Measurements from ENCODE around the gene LCP2. TPM values are rescaled to one million over a fixed set of nuclear protein-coding genes. Genes with fewer than 3 reads are reported as not detected.
A peak's percentile ranks its signal among the peaks of the same experiment; 100 is the strongest.

Gene LCP2
- total RNA-seq, 1 donor from 2014 or later: 6.7 TPM

- DNase-seq (no peak), ATAC-seq (ENCODE audit: poor library complexity) (no peak)
- intact Hi-C loops (cut with DNase I): no loop called here
Measured at GRCh38 chr5:170235876-170236864, 61.4 kb downstream of the LCP2 start.

DNA sequence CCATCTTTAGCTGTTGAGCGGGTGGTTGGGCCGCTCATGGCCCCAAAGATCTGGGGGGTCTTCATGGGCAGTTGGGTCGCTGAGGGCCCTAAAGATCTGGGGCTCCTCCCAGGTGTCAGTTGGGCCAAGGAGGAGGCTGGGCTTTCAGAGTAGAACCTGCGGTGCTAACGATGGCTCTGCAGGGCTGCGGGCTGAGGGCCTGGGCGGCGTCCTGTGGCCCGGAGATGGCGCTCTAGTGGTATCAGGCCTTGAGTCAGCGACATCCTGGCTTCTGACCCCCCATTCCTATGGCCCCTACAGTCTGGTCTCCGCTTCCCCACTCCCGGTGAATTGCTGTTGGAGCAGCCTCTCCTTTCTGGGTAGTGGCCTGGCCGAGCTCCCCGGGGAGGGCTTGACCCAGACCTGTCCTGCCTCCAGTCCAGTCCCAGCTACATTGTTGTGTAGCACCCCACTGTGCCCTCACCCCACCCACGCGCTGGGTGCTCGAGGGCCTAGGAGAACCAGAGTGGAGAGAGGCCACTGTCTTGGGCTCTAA lies 64.2 kb downstream of the LCP2 start:
- DNase-seq: no peak
- intact Hi-C loops (cut with DNase I): no loop called here

GRCh38 chr5:170232786-170233185 lies 64.8 kb downstream of the LCP2 start, which contains the start of gene C5orf58:
Gene C5orf58, plus strand, starts transcription at chr5:170232985. Its CDS starts 1,992 bp downstream, at chr5:170234977.
- ATAC-seq (ENCODE audit: poor library complexity): no peak
- intact Hi-C loops (cut with DNase I): no loop called here
- no peak for DNase-seq

More for the DNA sequence above, 64.2 kb downstream of the LCP2 start:
- no peak for ATAC-seq (ENCODE audit: poor library complexity)

GRCh38 chr5:170228762-170229435 lies 68.7 kb downstream of the LCP2 start:
- intact Hi-C loops (cut with DNase I): loop anchor here (5.0 kb wide), 1 partner anchor 193 kb away; no protein-coding TSS in a partner anchor
- no peak for DNase-seq
- no peak for ATAC-seq (ENCODE audit: poor library complexity)

- peak; percentile 64 for ATAC-seq (ENCODE audit: poor library complexity)
- intact Hi-C loops (cut with DNase I): loop anchor here (5.0 kb wide), 1 partner anchor 196 kb away; no protein-coding TSS in a partner anchor
- no peak for DNase-seq
Measured at GRCh38 chr5:170226661-170227060, 70.9 kb downstream of the LCP2 start.

DNA sequence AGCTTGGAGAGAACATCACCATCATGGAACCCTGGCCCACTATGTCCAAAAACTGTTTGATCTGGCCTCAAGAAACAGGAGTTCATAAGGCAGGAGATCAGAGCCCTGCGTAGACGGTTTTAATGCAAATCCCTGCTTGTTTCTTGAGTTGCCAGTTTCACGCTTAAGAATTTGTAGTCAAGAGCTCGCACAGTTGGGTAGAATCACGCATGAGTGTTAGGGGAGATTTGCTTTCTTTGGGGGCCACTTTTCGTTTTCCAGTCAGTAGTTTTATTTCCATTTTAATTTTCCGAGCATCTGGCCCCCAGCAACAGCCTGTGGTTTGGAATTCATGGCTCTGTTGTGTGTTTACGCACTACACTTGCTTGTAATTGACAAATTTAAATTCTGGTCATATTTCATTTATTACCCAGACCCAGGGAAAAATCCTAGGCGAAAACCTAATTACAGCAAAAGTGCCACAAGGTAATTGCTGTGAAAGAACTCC lies 71.4 kb downstream of the LCP2 start:
- no peak for DNase-seq
- intact Hi-C loops (cut with DNase I): loop anchor here (5.0 kb wide), 1 partner anchor 196 kb away; no protein-coding TSS in a partner anchor
- ATAC-seq (ENCODE audit: poor library complexity): no peak

DNA sequence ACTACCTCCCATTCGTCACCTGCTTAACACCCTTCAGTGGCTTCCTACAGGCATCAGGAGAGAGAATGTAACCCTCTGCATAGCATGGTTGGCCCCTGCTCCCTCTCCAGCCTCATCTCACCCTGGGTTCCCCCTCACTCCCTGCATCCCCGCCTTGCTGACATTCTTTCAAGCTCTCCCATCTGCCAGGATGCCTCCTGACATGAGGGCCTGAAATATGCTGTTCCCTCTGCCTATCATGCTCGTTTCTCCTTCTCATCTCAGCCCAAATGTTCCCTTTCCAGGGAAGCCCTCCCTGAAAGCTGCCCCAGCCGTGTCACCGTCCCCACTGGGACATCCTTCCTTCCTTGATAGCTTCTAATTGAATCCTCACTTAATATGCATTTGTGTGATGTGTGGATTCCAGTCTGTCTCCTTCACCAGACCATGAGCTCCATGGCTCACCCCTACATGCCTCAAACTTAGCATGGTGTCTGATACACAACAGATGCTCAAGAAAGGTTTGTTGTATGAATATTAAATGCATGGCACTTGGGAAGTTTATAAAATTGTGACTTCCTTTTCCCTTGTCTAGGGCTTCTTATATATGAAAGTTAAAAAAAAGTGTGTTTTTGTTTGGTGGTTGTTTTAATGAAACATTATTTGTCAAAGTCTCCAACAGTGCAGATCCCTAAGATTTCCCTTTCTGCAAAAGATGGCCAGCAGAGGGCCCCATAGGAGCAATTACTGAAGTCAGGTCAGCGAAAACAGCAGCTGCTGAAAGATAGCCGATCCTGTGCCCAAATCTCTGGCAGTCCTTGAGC lies 72.0 kb downstream of the LCP2 start:
- DNase-seq: peak; percentile 79
- ATAC-seq (ENCODE audit: poor library complexity): peak; percentile 79
- intact Hi-C loops (cut with DNase I): loop anchor here (5.0 kb wide), 1 partner anchor 197 kb away; no protein-coding TSS in a partner anchor

- no peak for DNase-seq
- intact Hi-C loops (cut with DNase I): no loop called here
- ATAC-seq (ENCODE audit: poor library complexity): no peak
Measured at GRCh38 chr5:170223906-170224305, 73.7 kb downstream of the LCP2 start.

DNA sequence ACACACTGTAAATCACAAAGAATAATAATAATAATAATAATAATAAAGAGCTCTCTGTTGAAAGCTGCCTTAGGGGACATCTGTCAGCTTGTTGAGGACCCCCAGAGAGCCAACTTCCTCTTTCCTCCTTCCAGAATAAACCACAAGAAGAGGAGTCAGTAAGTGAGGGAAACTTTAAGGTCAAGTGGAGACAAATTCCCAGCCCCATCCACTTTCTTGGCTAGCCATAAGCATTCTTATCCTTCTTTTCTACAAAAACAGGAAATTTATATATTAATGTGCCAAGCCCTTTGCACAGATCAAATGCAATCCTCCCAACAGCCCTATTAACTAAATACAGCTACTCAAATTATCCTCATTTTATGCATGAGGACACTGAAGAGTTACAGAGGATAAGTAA lies 74.2 kb downstream of the LCP2 start:
- ATAC-seq (ENCODE audit: poor library complexity) (peak; percentile 50), DNase-seq (no peak)
- intact Hi-C loops (cut with DNase I): no loop called here

GRCh38 chr5:170221327-170221741 lies 76.2 kb downstream of the LCP2 start:
- intact Hi-C loops (cut with DNase I): no loop called here
- ATAC-seq (ENCODE audit: poor library complexity): peak; percentile 49
- DNase-seq: no peak

DNA sequence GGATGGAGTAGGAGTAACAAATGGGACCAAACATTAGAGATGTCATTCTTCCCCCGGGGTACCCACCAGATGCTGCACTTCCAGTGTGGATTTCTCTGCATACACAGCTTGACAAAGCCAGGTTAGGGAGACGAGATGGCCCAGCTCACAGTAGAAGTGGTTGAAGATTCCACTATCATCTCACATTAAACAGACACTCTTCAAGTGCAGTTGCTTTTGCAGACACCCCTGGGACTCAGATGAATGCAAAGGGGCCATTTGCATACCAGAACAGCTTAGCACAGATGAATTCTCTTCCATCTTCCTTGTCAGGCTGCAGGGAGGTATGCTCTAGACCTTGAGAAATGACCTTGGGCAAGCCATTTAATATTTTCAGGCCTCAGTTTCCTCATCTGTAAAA lies 77.4 kb downstream of the LCP2 start:
- intact Hi-C loops (cut with DNase I): no loop called here
- ATAC-seq (ENCODE audit: poor library complexity) (no peak), DNase-seq (no peak)

DNA sequence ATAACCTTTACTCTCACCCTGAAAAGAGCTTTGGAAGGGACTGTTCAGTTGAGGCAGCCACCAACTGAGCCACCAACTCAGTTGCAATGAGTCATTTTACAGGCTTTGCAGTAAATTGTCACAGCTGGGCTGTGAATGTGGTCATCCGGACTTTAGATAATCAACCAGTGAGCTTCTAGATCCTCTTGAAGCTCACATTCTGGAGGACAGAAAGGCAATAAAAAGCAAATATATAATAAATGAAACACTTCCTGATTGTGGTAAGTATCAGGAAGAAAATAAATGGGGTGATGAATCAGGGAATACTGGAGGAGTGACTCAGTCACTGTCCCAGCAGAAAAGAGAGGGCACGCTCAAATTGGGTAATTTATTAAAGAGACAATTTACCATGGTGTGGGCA lies 78.0 kb downstream of the LCP2 start:
- ATAC-seq (ENCODE audit: poor library complexity): no peak
- no peak for DNase-seq
- intact Hi-C loops (cut with DNase I): no loop called here

- intact Hi-C loops (cut with DNase I): no loop called here
- ATAC-seq (ENCODE audit: poor library complexity) (no peak), DNase-seq (no peak)
Measured at GRCh38 chr5:170218726-170219125, 78.9 kb downstream of the LCP2 start.

DNA sequence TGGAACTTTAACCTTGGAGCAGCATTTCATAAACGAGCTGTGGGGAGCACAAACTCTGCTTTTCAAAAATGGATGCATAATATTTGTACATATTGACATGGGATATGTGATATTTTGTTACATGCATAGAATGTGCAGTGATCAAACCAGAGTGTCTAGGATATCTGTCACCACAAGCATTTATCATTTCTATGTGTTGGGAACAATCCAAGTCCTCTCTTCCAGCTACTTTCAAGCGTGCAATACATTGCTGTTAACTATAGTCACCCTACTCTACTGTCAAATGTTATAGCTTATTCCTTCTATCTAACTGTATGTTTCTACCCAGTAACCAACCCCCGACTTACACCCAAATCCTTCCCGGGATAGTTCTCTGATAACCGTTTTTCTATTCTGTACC lies 79.7 kb downstream of the LCP2 start:
- DNase-seq (no peak), ATAC-seq (ENCODE audit: poor library complexity) (no peak)
- intact Hi-C loops (cut with DNase I): no loop called here

GRCh38 chr5:170216257-170216864 lies 81.2 kb downstream of the LCP2 start:
- DNase-seq (no peak), ATAC-seq (ENCODE audit: poor library complexity) (peak; percentile 41)
- intact Hi-C loops (cut with DNase I): no loop called here

- intact Hi-C loops (cut with DNase I): no loop called here
- DNase-seq (no peak), ATAC-seq (ENCODE audit: poor library complexity) (no peak)
Measured at GRCh38 chr5:170211575-170212334, 85.8 kb downstream of the LCP2 start.

DNA sequence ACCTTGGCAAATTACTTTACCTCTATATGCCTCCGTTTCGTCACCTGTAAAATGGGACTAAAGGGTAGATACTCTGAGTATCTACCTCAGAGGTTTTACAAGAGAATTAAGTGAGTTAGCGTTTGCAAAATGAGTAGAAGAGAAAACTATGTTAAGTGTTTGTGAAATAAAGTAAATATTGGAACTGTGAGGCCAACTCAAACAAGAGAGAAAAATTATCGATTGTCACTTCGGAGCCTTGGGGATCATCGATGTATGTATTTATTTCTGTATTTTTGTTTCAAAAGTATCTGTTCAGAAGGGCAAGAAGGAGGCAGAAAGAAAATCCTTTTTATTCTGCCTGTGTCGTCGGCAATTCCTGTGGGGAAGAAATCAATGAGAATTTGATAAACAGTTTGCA lies 90.6 kb downstream of the LCP2 start:
- no peak for ATAC-seq (ENCODE audit: poor library complexity)
- intact Hi-C loops (cut with DNase I): no loop called here

More for the DNA sequence above, 90.6 kb downstream of the LCP2 start:
- no peak for DNase-seq

All from Right ventricle myocardium superior (tissue), 1 donor.